KMS-11 (cell line): ENCODE data around the gene EZR.

Source experiments
- H2AFZ ChIP-seq: fragments of 200-600 bp; sonication (generic); 2 replicates; pipeline ENCODE4 v1.6.1; 2016; ENCODE audit warnings: antibody characterized with exemption, mixed run types, low read depth
- H3K27ac ChIP-seq: fragments of 200-600 bp; sonication (generic); 2 replicates; pipeline ENCODE4 v1.6.1; 2016; ENCODE audit warnings: mild to moderate bottlenecking, mixed run types
- H3K27me3 ChIP-seq: fragments of 200-600 bp; sonication (generic); 2 replicates; pipeline ENCODE4 v1.6.1; 2017; ENCODE audit warnings: mild to moderate bottlenecking, low read depth, mixed run types, moderate library complexity; ENCODE audit not compliant: insufficient read depth
- H3K36me3 ChIP-seq: fragments of 200-600 bp; sonication (generic); 2 replicates; pipeline ENCODE4 v1.6.1; 2017; ENCODE audit warnings: mild to moderate bottlenecking, mixed run types; ENCODE audit not compliant: insufficient read depth
- H3K4me1 ChIP-seq: fragments of 200-600 bp; sonication (generic); 2 replicates; pipeline ENCODE4 v1.6.1; 2016; ENCODE audit warnings: mild to moderate bottlenecking, low read depth, mixed run types; ENCODE audit not compliant: poor library complexity, severe bottlenecking
- H3K4me2 ChIP-seq: fragments of 200-600 bp; sonication (generic); 2 replicates; pipeline ENCODE4 v1.7.0; 2016; ENCODE audit warnings: mild to moderate bottlenecking, mixed run types
- H3K4me3 ChIP-seq: fragments of 200-600 bp; sonication (generic); IDR thresholded peaks from 2 replicates; pipeline ENCODE4 v1.6.1; 2017; ENCODE audit warnings: low read depth, low read length, mixed read lengths; ENCODE audit not compliant: insufficient read depth
- H3K79me2 ChIP-seq: fragments of 200-600 bp; sonication (generic); 2 replicates; pipeline ENCODE4 v1.6.1; 2016; ENCODE audit warnings: low read depth, mixed run types; ENCODE audit not compliant: insufficient read depth
- H3K9ac ChIP-seq: fragments of 200-600 bp; sonication (generic); 2 replicates; pipeline ENCODE4 v1.6.1; 2016; ENCODE audit warnings: mild to moderate bottlenecking, mixed run types
- H4K20me1 ChIP-seq: fragments of 200-600 bp; sonication (generic); 2 replicates; pipeline ENCODE4 v1.6.1; 2016; ENCODE audit warnings: mild to moderate bottlenecking, mixed run types; ENCODE audit not compliant: insufficient read depth
- CTCF ChIP-seq: fragments of 200-600 bp; sonication (generic); conservative IDR thresholded peaks from 2 replicates; pipeline ENCODE4 v1.6.1; 2017; ENCODE audit warnings: low read depth, mild to moderate bottlenecking, antibody characterized with exemption, low read length, moderate library complexity, mixed read lengths

The EZR gene

GRCh38 chr6:158762787-158763433 lies 56.3 kb downstream of the EZR start:
- no peak overlapping the region for H3K4me2 ChIP-seq
- no peak for TF ChIP-seq CTCF
- H2AFZ ChIP-seq, result no peak overlapping the region
- peaks cover 9% of the 10 kb centered on the region; the same call in 1 of the 2 replicates for H3K36me3 ChIP-seq
- H3K4me1 ChIP-seq, result no peaks in the 10 kb centered on the region
- no peak overlapping the region for H3K9ac ChIP-seq
- H3K27ac ChIP-seq, result no peak overlapping the region
- no peaks in the 10 kb centered on the region for H3K27me3 ChIP-seq
- H4K20me1 ChIP-seq, result no peaks in the 10 kb centered on the region
- H3K79me2 ChIP-seq, result no peaks in the 10 kb centered on the region
- H3K4me3 ChIP-seq, result no peak overlapping the region

GRCh38 chr6:158761746-158762145 lies 57.4 kb downstream of the EZR start:
- Histone ChIP-seq H3K79me2 (no peaks in the 10 kb centered on the region), H4K20me1 (no peaks in the 10 kb centered on the region), H3K4me2 (no peak overlapping the region), H3K27me3 (no peaks in the 10 kb centered on the region), H3K4me3 (no peak overlapping the region), H3K4me1 (no peaks in the 10 kb centered on the region), H3K36me3 (peaks cover 6% of the 10 kb centered on the region; the same call in 1 of the 2 replicates), H2AFZ (no peak overlapping the region), H3K27ac (no peak overlapping the region), H3K9ac (no peak overlapping the region)
- no peak for TF ChIP-seq CTCF

GRCh38 chr6:158760618-158761250 lies 58.4 kb downstream of the EZR start:
- H3K9ac ChIP-seq, result no peak overlapping the region
- H3K27me3 ChIP-seq, result no peaks in the 10 kb centered on the region
- H3K4me1 ChIP-seq, result no peaks in the 10 kb centered on the region
- no peaks in the 10 kb centered on the region for H3K79me2 ChIP-seq
- H3K27ac ChIP-seq, result no peak overlapping the region
- H3K4me2 ChIP-seq, result no peak overlapping the region
- H4K20me1 ChIP-seq, result no peaks in the 10 kb centered on the region
- no peaks in the 10 kb centered on the region; the same call in 1 of the 2 replicates for H3K36me3 ChIP-seq
- no peak overlapping the region for H3K4me3 ChIP-seq
- TF ChIP-seq CTCF, result no peak
- no peak overlapping the region for H2AFZ ChIP-seq

GRCh38 chr6:158759966-158760617 lies 59.1 kb downstream of the EZR start:
- Histone ChIP-seq H3K36me3 (no peaks in the 10 kb centered on the region), H3K79me2 (no peaks in the 10 kb centered on the region), H3K4me3 (no peak overlapping the region), H3K4me1 (no peaks in the 10 kb centered on the region), H3K27ac (no peak overlapping the region), H4K20me1 (no peaks in the 10 kb centered on the region), H2AFZ (no peak overlapping the region), H3K27me3 (no peaks in the 10 kb centered on the region), H3K4me2 (no peak overlapping the region), H3K9ac (no peak overlapping the region)
- TF ChIP-seq CTCF, result no peak
